ENCODE data around the gene THSD4.

GRCh38 chr15:71149646-71150557, 34.6 kb downstream of the THSD4 start:
- no peak for TF ChIP-seq CTCF (IDR thresholded peaks at IDR 0.05)
- TF ChIP-seq EP300 (IDR thresholded peaks at IDR 0.05): no peak
- no peak for TF ChIP-seq POLR2A (IDR thresholded peaks at IDR 0.05)
- no peak for TF ChIP-seq POLR2AphosphoS5 (IDR thresholded peaks at IDR 0.05)

Measured in suprapubic skin (tissue), 4 donors.